Cardiac fibroblast (primary cell): ENCODE data around the gene ANXA5.

ENCODE experiments used
- DNase-seq, 2 donors: peaks; one replicate each; pipeline versions ENCODE4 v3.0.0 to v3.0.0-alpha.2; 2010; ENCODE audit warnings: low read depth in 2 of 2
- H3K4me3 ChIP-seq, 2 donors: replicated peaks in 1 of 2; 1 replicate in 1 of 2; 2 replicates in 1 of 2; pipeline ENCODE4 v1.5.1; 2011; ENCODE audit warnings: low read depth in 2 of 2, low read length in 2 of 2, mild to moderate bottlenecking in 2 of 2, moderate library complexity in 1 of 2
- CTCF ChIP-seq: IDR thresholded peaks from one replicate; pipeline ENCODE4 v1.5.1; 2011; ENCODE audit warnings: low read depth, mild to moderate bottlenecking, low read length, inconsistent platforms

ANXA5 gene

GRCh38 chr4:121696581-121697461 is at the start of gene ANXA5:
Gene ANXA5, minus strand, starts transcription at chr4:121696980. Its CDS starts 391 bp downstream, at chr4:121696589.
- H3K4me3 ChIP-seq, result peak within 1 kb of the TSS; percentile 72 to 86
- TF ChIP-seq CTCF, result peak; percentile 37
- DNase-seq, result peak; percentile 86 to 93

- TF ChIP-seq CTCF, result no peak
- no peak overlapping the region for H3K4me3 ChIP-seq
- DNase-seq, result no peak
Measured at GRCh38 chr4:121742794-121743193, 46.0 kb upstream of the ANXA5 start.

GRCh38 chr4:121741751-121742150 is 45.0 kb upstream of the ANXA5 start:
- no peak for TF ChIP-seq CTCF
- H3K4me3 ChIP-seq, result no peak overlapping the region
- DNase-seq, result peak in 1 of 2 donors; percentile 40

GRCh38 chr4:121740796-121741409 is 44.1 kb upstream of the ANXA5 start:
- DNase-seq, result no peak
- no peak for TF ChIP-seq CTCF

GRCh38 chr4:121739575-121739974 is 42.8 kb upstream of the ANXA5 start:
- no peak overlapping the region for H3K4me3 ChIP-seq
- no peak for DNase-seq
- no peak for TF ChIP-seq CTCF

More at GRCh38 chr4:121740796-121741409, 44.1 kb upstream of the ANXA5 start:
- H3K4me3 ChIP-seq, result no peak overlapping the region

- no peak overlapping the region for H3K4me3 ChIP-seq
- no peak for TF ChIP-seq CTCF
- peak; percentile 32 to 83 for DNase-seq
Measured at GRCh38 chr4:121738780-121739535, 42.2 kb upstream of the ANXA5 start.
